CD14-positive monocyte (primary cell): ENCODE measurements around the gene KMT2E. TPM values are rescaled to one million over a fixed set of nuclear protein-coding genes. Genes with fewer than 3 reads are reported as not detected.

Source experiments
- DNase-seq, 3 donors: peaks; one replicate each; pipeline ENCODE4 v3.0.0-alpha.2; 2011 to 2022
- H2AFZ ChIP-seq: 2 replicates; pipeline ENCODE4 v1.6.0; 2012; ENCODE audit warnings: mild to moderate bottlenecking, low read depth, low read length, inconsistent platforms; ENCODE audit not compliant: insufficient read depth, poor library complexity, severe bottlenecking
- H3K27ac ChIP-seq, 2 donors: 1 replicate in 1 of 2; 2 replicates in 1 of 2; pipeline ENCODE4 v1.5.1; 2012 to 2013; ENCODE audit warnings: low read length in 2 of 2, control low read depth in 1 of 2, inconsistent platforms in 1 of 2, low read depth in 1 of 2, mild to moderate bottlenecking in 1 of 2
- H3K27me3 ChIP-seq, 2 donors: one replicate each; pipeline versions ENCODE4 v1.6.0 to v1.6.1; 2011 to 2013; ENCODE audit warnings: low read length in 2 of 2; ENCODE audit not compliant: control insufficient read depth in 2 of 2, insufficient read depth in 2 of 2
- H3K36me3 ChIP-seq, 2 donors: replicated peaks in 1 of 2; 1 replicate in 1 of 2; 2 replicates in 1 of 2; pipeline versions ENCODE4 v1.5.1 to v1.6.1; 2012 to 2013; ENCODE audit warnings: low read length in 2 of 2, control low read depth in 1 of 2, inconsistent platforms in 1 of 2, mild to moderate bottlenecking in 1 of 2; ENCODE audit not compliant: insufficient read depth in 2 of 2, control insufficient read depth in 1 of 2
- H3K4me1 ChIP-seq, 2 donors: 1 replicate in 1 of 2; 2 replicates in 1 of 2; pipeline versions ENCODE4 v1.5.1 to v1.6.1; 2012 to 2013; ENCODE audit warnings: low read length in 2 of 2, control low read depth in 1 of 2, inconsistent platforms in 1 of 2, mild to moderate bottlenecking in 1 of 2, moderate library complexity in 1 of 2; ENCODE audit not compliant: insufficient read depth in 2 of 2, control insufficient read depth in 1 of 2
- H3K4me2 ChIP-seq: replicated peaks from 2 replicates; pipeline ENCODE3; 2012; ENCODE audit warnings: low read length, moderate library complexity, mild to moderate bottlenecking; ENCODE audit not compliant: poor library complexity, severe bottlenecking; ENCODE audit errors: extremely low read depth
- H3K4me3 ChIP-seq, 3 experiments: fragments of 200-600 bp in 1 of 3; sonication (generic) in 1 of 3; replicated peaks in 1 of 3; 1 replicate in 2 of 3; 2 replicates in 1 of 3; pipeline ENCODE4 v1.5.1; 2011 to 2013; ENCODE audit warnings: low read length in 3 of 3, mild to moderate bottlenecking in 3 of 3, control low read depth in 2 of 3, low read depth in 2 of 3, inconsistent platforms in 1 of 3, moderate library complexity in 1 of 3
- H3K79me2 ChIP-seq: 2 replicates; pipeline ENCODE4 v1.6.0; 2012; ENCODE audit warnings: mild to moderate bottlenecking, control low read depth, inconsistent platforms, low read length, moderate library complexity; ENCODE audit not compliant: insufficient read depth
- H3K9ac ChIP-seq: 2 replicates; pipeline ENCODE4 v1.6.0; 2017; ENCODE audit warnings: low read length, mild to moderate bottlenecking; ENCODE audit not compliant: insufficient read depth, poor library complexity, severe bottlenecking
- H3K9me3 ChIP-seq, 2 donors: replicated peaks in 1 of 2; 1 replicate in 1 of 2; 2 replicates in 1 of 2; pipeline versions ENCODE4 v1.5.1 to v1.6.1; 2012 to 2013; ENCODE audit warnings: low read length in 2 of 2, control low read depth in 1 of 2; ENCODE audit not compliant: control insufficient read depth in 1 of 2, insufficient read depth in 1 of 2
- H4K20me1 ChIP-seq: 2 replicates; pipeline ENCODE4 v1.6.0; 2012; ENCODE audit warnings: mild to moderate bottlenecking, low read length, control low read depth, moderate library complexity; ENCODE audit not compliant: insufficient read depth
- H3K27ac Mint-ChIP-seq, 7 donors: one replicate each; pipeline ENCODE4 v1.8.0; 2020; ENCODE audit warnings: mild to moderate bottlenecking in 7 of 7, mixed read lengths in 7 of 7, moderate library complexity in 6 of 7, inconsistent platforms in 2 of 7
- H3K27me3 Mint-ChIP-seq, 3 donors: one replicate each; pipeline ENCODE4 v1.8.0; 2021 to 2022; ENCODE audit warnings: low read depth in 3 of 3, mild to moderate bottlenecking in 3 of 3, mixed read lengths in 3 of 3, moderate library complexity in 3 of 3, inconsistent platforms in 1 of 3
- H3K36me3 Mint-ChIP-seq, 2 donors: one replicate each; pipeline ENCODE4 v1.8.0; 2020; ENCODE audit warnings: mixed read lengths in 2 of 2, inconsistent platforms in 1 of 2, mild to moderate bottlenecking in 1 of 2
- H3K4me1 Mint-ChIP-seq: one replicate; pipeline ENCODE4 v1.8.0; 2020; ENCODE audit warnings: mild to moderate bottlenecking, mixed read lengths
- H3K4me3 Mint-ChIP-seq, 2 donors: one replicate each; pipeline ENCODE4 v1.8.0; 2020; ENCODE audit warnings: mild to moderate bottlenecking in 2 of 2, mixed read lengths in 2 of 2, moderate library complexity in 1 of 2
- H3K9me3 Mint-ChIP-seq, 7 donors: one replicate each; pipeline ENCODE4 v1.8.0; 2020 to 2022; ENCODE audit warnings: mixed read lengths in 7 of 7, mild to moderate bottlenecking in 6 of 7, moderate library complexity in 6 of 7, inconsistent platforms in 2 of 7
- CTCF ChIP-seq: fragments of 200-600 bp; IDR thresholded peaks from one replicate; pipeline ENCODE4 v1.8.0; 2022; ENCODE audit warnings: antibody characterized with exemption, mild to moderate bottlenecking
- WGBS: methylation state at CpG from one replicate; pipeline ENCODE4 v1.1.5; 2013; ENCODE audit warnings: missing lambda C conversion rate; ENCODE audit not compliant: insufficient coverage; 5-methylcytosine and 5-hydroxymethylcytosine counted together
- intact Hi-C, 2 donors: fragments of 100-400 bp; cut with micrococcal nuclease; formaldehyde crosslinking; loops; one replicate each; pipeline versions ENCODE4 v1.15.0 to v1.15.1; 2023
- polyA plus RNA-seq, 3 donors: library from polyadenylated mRNA; depleted of rRNA in 1 of 3; unstranded in 2 of 3; stranded (reverse) in 1 of 3; fragments of 300-500 nt in 2 of 3; fragments of >200 nt in 1 of 3; fragmentation: Illumina TruSeq in 2 of 3; gene quantifications; 1 replicate in 2 of 3; 2 replicates in 1 of 3; pipeline ENCODE4 v1.2.3, GENCODE V29; 2012 to 2021

KMT2E gene
- polyA plus RNA-seq, 3 donors: 21.5 to 58.0 (median 33.1) TPM

- Histone ChIP-seq H3K27ac (no peak overlapping the region), H3K4me2 (no peak overlapping the region), H2AFZ (no peak overlapping the region), H3K9ac (no peak overlapping the region), H3K4me3 (no peak overlapping the region), H3K36me3 (peaks cover 46 to 94% of the 10 kb centered on the region in 2 donors), H4K20me1 (peaks cover 37% of the 10 kb centered on the region), H3K79me2 (no peaks in the 10 kb centered on the region), H3K27me3 (no peaks in the 10 kb centered on the region), H3K4me1 (no peaks in the 10 kb centered on the region), H3K9me3 (no peaks in the 10 kb centered on the region)
- no peak for TF ChIP-seq CTCF
- Mint-ChIP-seq H3K27me3 (peaks cover 0 to 4% (median 0%) of the 10 kb centered on the region in 3 donors), H3K4me3 (no peak overlapping the region), H3K4me1 (no peaks in the 10 kb centered on the region), H3K9me3 (no peaks in the 10 kb centered on the region), H3K36me3 (peaks cover 55 to 75% of the 10 kb centered on the region in 2 donors), H3K27ac (no peak overlapping the region)
- WGBS: no CpG with 5 or more reads among the region's 7 CpGs
- intact Hi-C loops: no loop called here
- DNase-seq: no peak
Measured at GRCh38 chr7:105133358-105133757, 119.4 kb downstream of the KMT2E start.

- intact Hi-C loops: no loop called here
- peak overlapping the region in 1 of 7 donors; percentile 27 for H3K27ac Mint-ChIP-seq
- DNase-seq: no peak
- no peak overlapping the region for H2AFZ ChIP-seq
- no peak overlapping the region for H3K9ac ChIP-seq
- no peaks in the 10 kb centered on the region for H3K79me2 ChIP-seq
- H4K20me1 ChIP-seq: peaks cover 43% of the 10 kb centered on the region
- H3K4me1 Mint-ChIP-seq: no peaks in the 10 kb centered on the region
- TF ChIP-seq CTCF: no peak
- peak overlapping the region in 1 of 2 donors; percentile 33 for H3K27ac ChIP-seq
- no peaks in the 10 kb centered on the region for H3K9me3 Mint-ChIP-seq
- peaks cover 0 to 3% (median 0%) of the 10 kb centered on the region in 3 donors for H3K27me3 Mint-ChIP-seq
- H3K36me3 ChIP-seq: peaks cover 50 to 97% of the 10 kb centered on the region in 2 donors
- H3K4me2 ChIP-seq: no peak overlapping the region
- H3K36me3 Mint-ChIP-seq: peaks cover 59 to 74% of the 10 kb centered on the region in 2 donors
- no peak overlapping the region for H3K4me3 ChIP-seq
- H3K4me1 ChIP-seq: no peaks in the 10 kb centered on the region
- H3K9me3 ChIP-seq: no peaks in the 10 kb centered on the region
- WGBS: 100% methylated on average over 1 of the region's 9 CpGs
- H3K4me3 Mint-ChIP-seq: no peak overlapping the region
- no peaks in the 10 kb centered on the region for H3K27me3 ChIP-seq
Measured at GRCh38 chr7:105133986-105134655, 120.1 kb downstream of the KMT2E start.
